Left ventricle myocardium inferior (tissue), 1 donor: Measurements from ENCODE around the gene SESTD1. TPM values are rescaled to one million over a fixed set of nuclear protein-coding genes. Genes with fewer than 3 reads are reported as not detected.

Experiments used
- DNase-seq: peaks from one replicate; pipeline ENCODE4 v3.0.0-alpha.2; 2020
- H3K27ac ChIP-seq: fragments of 200-600 bp; replicated peaks from 2 replicates; pipeline ENCODE4 v1.8.0; 2021
- H3K27me3 ChIP-seq: fragments of 200-600 bp; 2 replicates; pipeline ENCODE4 v1.8.0; 2021; ENCODE audit warnings: low read depth
- H3K36me3 ChIP-seq: fragments of 200-600 bp; 2 replicates; pipeline ENCODE4 v1.8.0; 2021
- H3K4me1 ChIP-seq: fragments of 200-600 bp; 2 replicates; pipeline ENCODE4 v1.8.0; 2021
- H3K4me3 ChIP-seq: fragments of 200-600 bp; 2 replicates; pipeline ENCODE4 v1.8.0; 2021; ENCODE audit warnings: mild to moderate bottlenecking, moderate library complexity
- H3K9me3 ChIP-seq: fragments of 200-600 bp; replicated peaks from 2 replicates; pipeline ENCODE4 v1.8.0; 2021
- intact Hi-C: fragments of 100-400 bp; cut with micrococcal nuclease; formaldehyde crosslinking; loops from one replicate; pipeline ENCODE4 v1.11.0; 2022
- total RNA-seq: library from RNA; stranded (reverse); fragmentation: NEBNext Ultra II Directional; extraction: Animal tissue kit (Norgen Biotek cat#: 25700); gene quantifications from one replicate; pipeline ENCODE4 v1.2.1, GENCODE V29; 2021
- TF ChIP-seq, protein P1 (sequence below): fragments of 200-600 bp; IDR thresholded peaks from 2 replicates; pipeline ENCODE4 v1.8.0; 2021; ENCODE audit warnings: antibody characterized with exemption, mild to moderate bottlenecking, borderline replicate concordance
- donor health status: DM: no; HTN: yes; CAD: no; lungs with severe emphysema.

SESTD1 gene
- total RNA-seq, 1 donor from 2014 or later = 33.7 TPM

DNA sequence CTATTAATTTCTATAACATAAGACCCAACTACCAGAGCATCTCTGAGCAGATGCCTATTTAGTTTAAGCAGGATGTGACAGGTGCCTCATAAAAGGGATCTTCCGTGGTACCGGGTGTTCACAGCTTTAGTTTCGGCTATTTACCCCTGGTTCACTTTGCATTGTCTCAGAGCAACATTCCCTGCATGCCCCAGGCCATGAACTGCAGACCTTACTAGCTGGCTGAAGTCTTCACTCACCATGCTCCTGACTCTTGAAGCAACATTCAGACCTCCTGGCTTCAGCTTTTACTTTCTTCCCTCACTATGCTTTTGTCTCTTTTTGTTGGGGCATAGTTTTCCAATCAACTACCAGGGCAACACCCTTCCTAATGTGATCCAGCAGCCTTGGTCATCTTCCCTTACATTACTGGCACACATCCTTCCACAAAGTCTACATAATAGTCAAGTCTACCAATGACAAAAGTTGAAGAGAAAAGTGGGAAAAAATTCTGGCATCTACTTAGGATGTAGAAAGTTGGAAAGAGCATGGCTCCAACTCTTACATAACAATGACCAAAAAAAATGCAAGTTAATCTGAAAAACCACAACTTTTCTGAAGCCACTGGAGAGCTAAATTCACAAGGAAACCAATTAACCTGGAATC, 99.2 kb downstream of the SESTD1 start:
- Histone ChIP-seq H3K27me3 (no peaks in the 10 kb centered on the region), H3K4me1 (no peaks in the 10 kb centered on the region), H3K9me3 (no peaks in the 10 kb centered on the region), H3K27ac (no peak overlapping the region), H3K4me3 (no peak overlapping the region), H3K36me3 (peaks cover 13% of the 10 kb centered on the region)
- TF ChIP-seq, protein P1, sequence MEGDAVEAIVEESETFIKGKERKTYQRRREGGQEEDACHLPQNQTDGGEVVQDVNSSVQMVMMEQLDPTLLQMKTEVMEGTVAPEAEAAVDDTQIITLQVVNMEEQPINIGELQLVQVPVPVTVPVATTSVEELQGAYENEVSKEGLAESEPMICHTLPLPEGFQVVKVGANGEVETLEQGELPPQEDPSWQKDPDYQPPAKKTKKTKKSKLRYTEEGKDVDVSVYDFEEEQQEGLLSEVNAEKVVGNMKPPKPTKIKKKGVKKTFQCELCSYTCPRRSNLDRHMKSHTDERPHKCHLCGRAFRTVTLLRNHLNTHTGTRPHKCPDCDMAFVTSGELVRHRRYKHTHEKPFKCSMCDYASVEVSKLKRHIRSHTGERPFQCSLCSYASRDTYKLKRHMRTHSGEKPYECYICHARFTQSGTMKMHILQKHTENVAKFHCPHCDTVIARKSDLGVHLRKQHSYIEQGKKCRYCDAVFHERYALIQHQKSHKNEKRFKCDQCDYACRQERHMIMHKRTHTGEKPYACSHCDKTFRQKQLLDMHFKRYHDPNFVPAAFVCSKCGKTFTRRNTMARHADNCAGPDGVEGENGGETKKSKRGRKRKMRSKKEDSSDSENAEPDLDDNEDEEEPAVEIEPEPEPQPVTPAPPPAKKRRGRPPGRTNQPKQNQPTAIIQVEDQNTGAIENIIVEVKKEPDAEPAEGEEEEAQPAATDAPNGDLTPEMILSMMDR = no peak
- no peak for DNase-seq
- intact Hi-C loops = no loop called here

DNA sequence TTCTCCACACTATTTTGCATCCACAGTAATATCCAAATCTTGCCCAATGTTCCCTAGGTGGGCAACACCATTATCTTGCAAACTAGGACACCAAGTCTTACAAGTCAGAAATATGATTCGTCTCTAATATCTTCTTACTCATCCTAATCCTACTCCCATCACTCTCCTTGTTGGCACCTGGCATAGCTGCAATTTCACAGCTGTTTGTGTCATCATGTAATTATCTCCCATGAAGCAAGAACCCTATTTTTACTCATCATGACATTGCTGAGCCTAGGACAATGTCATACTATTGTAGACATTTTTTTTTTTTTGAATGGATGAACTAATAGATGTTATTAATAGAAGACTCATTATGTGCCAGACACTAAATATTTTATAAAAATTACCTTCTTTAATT, 123.4 kb downstream of the SESTD1 start:
- H3K9me3 ChIP-seq = no peaks in the 10 kb centered on the region
- TF ChIP-seq, protein P1 = no peak
- no peak for DNase-seq
- intact Hi-C loops = no loop called here
- H3K4me3 ChIP-seq = no peak overlapping the region
- H3K27me3 ChIP-seq = no peaks in the 10 kb centered on the region
- peaks cover 7% of the 10 kb centered on the region for H3K4me1 ChIP-seq
- peaks cover 48% of the 10 kb centered on the region for H3K36me3 ChIP-seq
- H3K27ac ChIP-seq = no peak overlapping the region

DNA sequence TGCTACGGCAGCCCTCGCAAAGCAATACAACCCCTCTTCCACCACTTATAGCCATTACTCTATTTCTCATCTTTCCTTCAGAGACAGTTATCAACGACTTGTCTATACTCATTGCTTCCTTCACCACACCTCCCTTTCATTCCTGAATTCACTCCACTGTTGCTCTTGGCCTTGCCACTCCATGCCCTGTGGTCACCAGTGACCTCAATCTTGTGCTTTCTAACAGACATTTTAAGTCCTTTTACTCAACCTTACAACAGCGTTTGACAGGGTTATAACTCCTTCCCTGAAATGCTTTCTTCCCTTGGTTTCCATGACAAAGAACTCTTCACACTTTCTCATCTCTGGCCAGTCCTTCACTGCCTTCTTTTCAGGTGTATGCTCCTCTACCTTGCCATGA, 124.1 kb downstream of the SESTD1 start:
- no peaks in the 10 kb centered on the region for H3K9me3 ChIP-seq
- H3K4me3 ChIP-seq = no peak overlapping the region
- peaks cover 42% of the 10 kb centered on the region for H3K36me3 ChIP-seq
- H3K4me1 ChIP-seq = peaks cover 7% of the 10 kb centered on the region
- no peaks in the 10 kb centered on the region for H3K27me3 ChIP-seq
- no peak overlapping the region for H3K27ac ChIP-seq
- DNase-seq = no peak
- TF ChIP-seq, protein P1 = no peak
- intact Hi-C loops = no loop called here

DNA sequence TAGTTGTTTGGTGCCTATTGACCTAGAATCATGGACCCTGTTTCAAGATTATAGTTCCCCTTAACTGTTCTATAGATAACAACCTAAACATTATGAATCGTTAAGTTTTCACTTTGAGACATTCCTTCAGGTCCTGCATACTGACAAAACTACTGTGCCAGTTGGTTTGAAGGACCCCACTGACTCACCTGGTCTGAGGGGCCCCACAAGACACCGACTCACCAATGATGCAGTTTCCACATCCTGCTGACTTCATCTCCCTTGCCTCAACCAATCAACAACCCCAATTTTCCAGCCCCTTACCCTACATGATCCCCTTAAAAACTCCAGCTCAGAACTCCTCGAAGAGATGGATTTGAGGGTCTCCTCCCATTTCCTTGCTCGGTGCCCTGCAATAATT, 125.1 kb downstream of the SESTD1 start:
- Histone ChIP-seq H3K4me1 (peaks cover 7% of the 10 kb centered on the region), H3K36me3 (peaks cover 38% of the 10 kb centered on the region), H3K27me3 (no peaks in the 10 kb centered on the region), H3K4me3 (no peak overlapping the region), H3K9me3 (no peaks in the 10 kb centered on the region), H3K27ac (no peak overlapping the region)
- TF ChIP-seq, protein P1 = no peak
- intact Hi-C loops = no loop called here
- no peak for DNase-seq

DNA sequence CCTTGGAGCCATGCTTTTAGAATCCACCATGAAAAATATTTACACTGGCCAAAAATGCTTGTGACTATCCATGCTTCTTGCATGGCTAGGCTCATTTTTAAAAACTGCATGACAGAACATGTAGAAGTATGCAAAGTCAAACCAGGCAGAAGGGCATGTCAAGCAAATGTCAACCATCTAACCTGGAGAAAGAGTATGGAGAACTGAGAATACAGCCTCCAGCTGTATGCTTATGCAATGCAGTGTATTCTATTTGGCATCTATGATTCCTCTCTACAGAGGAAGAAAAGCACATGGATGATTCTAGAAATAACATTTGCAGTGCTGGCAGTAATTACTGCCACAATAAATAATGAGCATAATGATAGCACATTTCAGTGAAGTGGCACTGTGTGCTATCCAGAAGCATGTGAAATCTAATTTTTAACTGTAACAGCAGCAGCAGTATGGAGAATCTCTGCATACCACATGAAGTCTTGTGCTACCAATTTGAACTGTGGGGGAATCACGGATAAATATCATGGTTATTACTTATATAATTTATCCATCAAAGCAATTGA, 127.4 kb downstream of the SESTD1 start:
- Histone ChIP-seq H3K27me3 (no peaks in the 10 kb centered on the region), H3K4me3 (no peak overlapping the region), H3K27ac (no peak overlapping the region), H3K36me3 (peaks cover 29% of the 10 kb centered on the region), H3K4me1 (peaks cover 7% of the 10 kb centered on the region), H3K9me3 (no peaks in the 10 kb centered on the region)
- DNase-seq = no peak
- TF ChIP-seq, protein P1 = no peak
- intact Hi-C loops = no loop called here
